VCaP (cell line): ENCODE data around the gene AACS.

Experiments
- H3K27ac ChIP-seq: fragments of 450-650 bp; 2 replicates; pipeline ENCODE4 v1.5.1; 2017
- TF ChIP-seq, protein P1 (sequence below): fragments of 450-650 bp; conservative IDR thresholded peaks from 2 replicates; pipeline ENCODE4 v1.5.1; 2017; ENCODE audit warnings: mild to moderate bottlenecking, moderate library complexity

Gene AACS

GRCh38 chr12:125159702-125160101, 94.5 kb downstream of the AACS start:
- H3K27ac ChIP-seq = no peak overlapping the region
- TF ChIP-seq, protein P1, sequence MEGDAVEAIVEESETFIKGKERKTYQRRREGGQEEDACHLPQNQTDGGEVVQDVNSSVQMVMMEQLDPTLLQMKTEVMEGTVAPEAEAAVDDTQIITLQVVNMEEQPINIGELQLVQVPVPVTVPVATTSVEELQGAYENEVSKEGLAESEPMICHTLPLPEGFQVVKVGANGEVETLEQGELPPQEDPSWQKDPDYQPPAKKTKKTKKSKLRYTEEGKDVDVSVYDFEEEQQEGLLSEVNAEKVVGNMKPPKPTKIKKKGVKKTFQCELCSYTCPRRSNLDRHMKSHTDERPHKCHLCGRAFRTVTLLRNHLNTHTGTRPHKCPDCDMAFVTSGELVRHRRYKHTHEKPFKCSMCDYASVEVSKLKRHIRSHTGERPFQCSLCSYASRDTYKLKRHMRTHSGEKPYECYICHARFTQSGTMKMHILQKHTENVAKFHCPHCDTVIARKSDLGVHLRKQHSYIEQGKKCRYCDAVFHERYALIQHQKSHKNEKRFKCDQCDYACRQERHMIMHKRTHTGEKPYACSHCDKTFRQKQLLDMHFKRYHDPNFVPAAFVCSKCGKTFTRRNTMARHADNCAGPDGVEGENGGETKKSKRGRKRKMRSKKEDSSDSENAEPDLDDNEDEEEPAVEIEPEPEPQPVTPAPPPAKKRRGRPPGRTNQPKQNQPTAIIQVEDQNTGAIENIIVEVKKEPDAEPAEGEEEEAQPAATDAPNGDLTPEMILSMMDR = no peak

DNA sequence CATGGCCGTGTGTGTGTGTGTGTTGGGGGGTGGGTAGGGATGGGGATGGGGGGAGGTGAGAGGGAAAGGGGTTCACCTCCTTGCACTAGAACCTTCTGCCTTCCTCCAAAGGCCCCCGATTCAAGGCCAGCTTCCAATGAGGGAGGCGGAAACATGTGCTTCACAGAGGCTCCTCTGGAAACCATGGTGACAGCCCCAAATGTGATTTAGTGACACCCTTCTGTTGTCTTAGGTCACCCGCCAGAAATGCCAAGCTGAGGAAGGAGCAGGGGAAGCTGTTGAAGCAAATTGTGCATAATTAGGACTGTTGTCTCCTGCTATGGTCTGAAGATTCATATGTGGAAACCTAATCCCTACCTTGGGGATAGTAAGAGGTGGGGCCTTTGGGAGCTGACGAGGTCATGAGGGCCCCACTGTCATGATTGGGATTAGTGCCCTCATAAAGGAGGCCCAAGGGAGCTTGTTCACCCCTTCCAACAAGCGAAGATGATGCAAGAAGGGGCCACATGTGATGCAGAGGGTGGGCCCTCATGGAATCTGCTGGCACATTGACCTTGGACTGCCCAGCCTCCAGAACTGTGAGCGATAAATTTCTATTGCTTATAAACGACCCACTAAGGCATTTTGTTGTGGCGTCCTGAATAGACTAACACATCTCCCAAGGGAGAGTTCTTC, 95.2 kb downstream of the AACS start:
- H3K27ac ChIP-seq = no peak overlapping the region
- TF ChIP-seq, protein P1 = no peak

- TF ChIP-seq, protein P1 = no peak
- H3K27ac ChIP-seq = no peak overlapping the region
Measured at GRCh38 chr12:125161712-125162022, 96.4 kb downstream of the AACS start.

- TF ChIP-seq, protein P1 = no peak
- no peak overlapping the region for H3K27ac ChIP-seq
Measured at GRCh38 chr12:125162489-125163028, 97.3 kb downstream of the AACS start.

DNA sequence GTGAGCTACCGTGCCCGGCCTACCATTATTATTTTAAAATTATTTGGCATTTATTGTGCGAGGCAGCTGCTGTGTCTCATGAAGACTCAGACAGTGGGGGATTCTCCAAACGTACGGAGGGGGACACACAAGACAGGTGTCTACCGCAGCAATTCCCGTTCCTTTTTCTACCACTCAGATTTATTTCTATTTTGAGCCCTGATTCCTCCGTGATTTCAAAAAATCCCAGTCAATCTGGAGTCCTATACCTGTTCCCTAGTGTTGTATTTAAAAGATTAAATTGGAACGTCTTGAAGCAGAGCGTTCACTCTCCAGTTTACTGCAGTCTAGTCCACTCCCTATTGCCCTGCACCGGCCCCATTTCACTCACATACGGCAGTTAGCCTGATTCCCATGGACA, 97.9 kb downstream of the AACS start:
- TF ChIP-seq, protein P1 = no peak
- H3K27ac ChIP-seq = no peak overlapping the region

DNA sequence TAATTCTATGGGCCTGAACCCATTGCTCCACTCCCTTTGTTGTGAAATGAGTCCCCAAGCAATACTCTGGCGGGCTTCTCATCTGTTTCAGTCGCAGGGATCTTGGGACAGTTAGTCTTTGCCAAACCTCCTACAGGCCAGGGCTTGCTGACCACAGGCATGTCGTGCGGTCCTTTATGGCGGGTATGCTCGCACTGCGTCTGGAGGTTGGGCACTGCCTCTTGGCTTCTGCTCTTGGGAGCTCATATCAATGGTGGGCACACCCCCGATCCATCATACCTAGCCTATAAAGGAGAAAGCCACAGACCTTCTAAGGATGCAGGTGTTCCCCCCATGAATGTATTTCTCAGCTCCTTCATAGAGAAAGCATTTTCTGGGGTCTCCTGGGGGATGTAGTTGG, 99.3 kb downstream of the AACS start:
- H3K27ac ChIP-seq = no peak overlapping the region

DNA sequence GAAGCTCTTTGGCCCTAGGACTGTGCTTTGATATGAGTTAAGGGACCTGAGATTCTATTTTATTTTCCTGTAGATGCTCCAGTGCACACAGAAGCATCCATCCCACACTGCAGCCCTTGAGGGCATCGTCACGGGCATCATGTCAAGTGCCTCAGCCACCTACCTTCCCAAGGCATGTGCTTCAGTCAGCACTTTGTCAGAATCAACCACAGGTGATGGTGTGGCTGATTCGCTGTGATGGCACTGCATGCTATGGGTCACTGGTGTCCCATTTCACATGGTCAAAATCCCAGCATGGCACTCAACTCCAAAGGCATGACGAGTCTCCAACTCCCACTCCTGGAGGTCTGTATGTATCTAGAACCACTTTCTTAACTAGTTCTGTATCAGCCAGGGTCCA, 100.8 kb downstream of the AACS start:
- TF ChIP-seq, protein P1 = no peak
- H3K27ac ChIP-seq = no peak overlapping the region

More for the DNA sequence above, 99.3 kb downstream of the AACS start:
- TF ChIP-seq, protein P1 = no peak
